Epithelial cell of esophagus (primary cell): ENCODE measurements around the gene TRAPPC5.
"Not testable (repeated sequence)": the region's sequence is repeated elsewhere in the genome, so short reads cannot be mapped to it uniquely, and the experiment has no call there.

ENCODE experiments used
- DNase-seq: peaks from one replicate; pipeline ENCODE4 v3.0.0; 2010; ENCODE audit warnings: low read depth
- H3K4me3 ChIP-seq: 2 replicates; pipeline ENCODE4 v1.5.1; 2011; ENCODE audit warnings: mild to moderate bottlenecking, low read length, control low read depth
- TF ChIP-seq, protein P1 (sequence below): IDR thresholded peaks from 2 replicates; pipeline ENCODE4 v1.5.1; 2011; ENCODE audit warnings: low read depth, mild to moderate bottlenecking, low read length, control low read depth, inconsistent platforms; ENCODE audit not compliant: insufficient read depth; ENCODE audit errors: missing control alignments

The TRAPPC5 gene

DNA sequence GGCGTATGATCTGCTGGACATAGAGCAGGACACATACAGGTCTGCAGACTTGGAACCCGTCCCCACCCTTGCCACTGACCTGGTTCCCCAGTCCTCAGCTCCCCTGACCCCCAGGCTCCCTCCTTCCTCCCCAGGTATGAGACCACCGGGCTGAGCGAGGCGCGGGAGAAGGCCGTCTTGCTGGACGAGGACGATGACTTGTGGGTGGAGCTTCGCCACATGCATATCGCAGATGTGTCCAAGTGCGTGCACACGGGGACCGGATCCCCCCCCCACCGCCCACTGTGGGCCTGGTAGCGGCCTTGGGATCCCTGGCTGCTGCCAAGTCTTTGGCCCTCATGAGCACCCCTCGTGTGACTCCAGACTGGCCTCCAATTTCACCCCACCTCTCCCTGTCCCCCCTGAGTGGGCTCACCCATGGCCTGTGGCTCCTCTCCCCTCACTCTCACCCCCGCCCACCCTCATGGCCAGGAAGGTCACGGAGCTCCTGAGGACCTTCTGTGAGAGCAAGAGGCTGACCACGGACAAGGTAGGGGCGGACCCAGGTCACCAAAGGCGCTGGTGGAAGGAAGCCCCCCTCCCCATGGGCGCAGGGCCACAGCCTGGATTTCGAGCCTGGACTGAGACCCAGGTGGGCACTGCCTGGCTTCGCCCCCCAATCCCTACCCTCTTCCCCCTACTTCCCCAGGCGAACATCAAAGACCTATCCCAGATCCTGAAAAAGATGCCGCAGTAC, 38.2 kb upstream of the TRAPPC5 start:
- H3K4me3 ChIP-seq = no peak overlapping the region
- DNase-seq = no peak
- TF ChIP-seq, protein P1, sequence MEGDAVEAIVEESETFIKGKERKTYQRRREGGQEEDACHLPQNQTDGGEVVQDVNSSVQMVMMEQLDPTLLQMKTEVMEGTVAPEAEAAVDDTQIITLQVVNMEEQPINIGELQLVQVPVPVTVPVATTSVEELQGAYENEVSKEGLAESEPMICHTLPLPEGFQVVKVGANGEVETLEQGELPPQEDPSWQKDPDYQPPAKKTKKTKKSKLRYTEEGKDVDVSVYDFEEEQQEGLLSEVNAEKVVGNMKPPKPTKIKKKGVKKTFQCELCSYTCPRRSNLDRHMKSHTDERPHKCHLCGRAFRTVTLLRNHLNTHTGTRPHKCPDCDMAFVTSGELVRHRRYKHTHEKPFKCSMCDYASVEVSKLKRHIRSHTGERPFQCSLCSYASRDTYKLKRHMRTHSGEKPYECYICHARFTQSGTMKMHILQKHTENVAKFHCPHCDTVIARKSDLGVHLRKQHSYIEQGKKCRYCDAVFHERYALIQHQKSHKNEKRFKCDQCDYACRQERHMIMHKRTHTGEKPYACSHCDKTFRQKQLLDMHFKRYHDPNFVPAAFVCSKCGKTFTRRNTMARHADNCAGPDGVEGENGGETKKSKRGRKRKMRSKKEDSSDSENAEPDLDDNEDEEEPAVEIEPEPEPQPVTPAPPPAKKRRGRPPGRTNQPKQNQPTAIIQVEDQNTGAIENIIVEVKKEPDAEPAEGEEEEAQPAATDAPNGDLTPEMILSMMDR = no peak

DNA sequence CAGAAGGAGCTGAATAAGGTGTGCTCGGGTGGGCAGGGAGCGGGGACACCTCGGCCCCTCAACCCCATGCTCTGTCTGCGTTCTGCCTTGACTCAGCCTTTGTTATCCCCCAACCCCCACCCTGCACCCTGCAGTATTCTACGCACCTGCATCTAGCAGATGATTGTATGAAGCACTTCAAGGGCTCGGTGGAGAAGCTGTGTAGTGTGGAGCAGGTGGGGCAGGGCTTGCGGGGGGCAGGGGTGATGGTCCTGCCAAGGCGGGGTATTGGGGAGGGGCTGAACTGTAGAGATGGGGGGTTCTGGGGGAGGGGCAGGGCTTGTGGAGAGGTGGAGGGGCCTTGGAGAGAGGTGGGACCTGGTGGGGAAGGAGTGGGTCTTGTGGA, 37.6 kb upstream of the TRAPPC5 start:
- no peak overlapping the region for H3K4me3 ChIP-seq
- DNase-seq = no peak
- TF ChIP-seq, protein P1 = no peak

DNA sequence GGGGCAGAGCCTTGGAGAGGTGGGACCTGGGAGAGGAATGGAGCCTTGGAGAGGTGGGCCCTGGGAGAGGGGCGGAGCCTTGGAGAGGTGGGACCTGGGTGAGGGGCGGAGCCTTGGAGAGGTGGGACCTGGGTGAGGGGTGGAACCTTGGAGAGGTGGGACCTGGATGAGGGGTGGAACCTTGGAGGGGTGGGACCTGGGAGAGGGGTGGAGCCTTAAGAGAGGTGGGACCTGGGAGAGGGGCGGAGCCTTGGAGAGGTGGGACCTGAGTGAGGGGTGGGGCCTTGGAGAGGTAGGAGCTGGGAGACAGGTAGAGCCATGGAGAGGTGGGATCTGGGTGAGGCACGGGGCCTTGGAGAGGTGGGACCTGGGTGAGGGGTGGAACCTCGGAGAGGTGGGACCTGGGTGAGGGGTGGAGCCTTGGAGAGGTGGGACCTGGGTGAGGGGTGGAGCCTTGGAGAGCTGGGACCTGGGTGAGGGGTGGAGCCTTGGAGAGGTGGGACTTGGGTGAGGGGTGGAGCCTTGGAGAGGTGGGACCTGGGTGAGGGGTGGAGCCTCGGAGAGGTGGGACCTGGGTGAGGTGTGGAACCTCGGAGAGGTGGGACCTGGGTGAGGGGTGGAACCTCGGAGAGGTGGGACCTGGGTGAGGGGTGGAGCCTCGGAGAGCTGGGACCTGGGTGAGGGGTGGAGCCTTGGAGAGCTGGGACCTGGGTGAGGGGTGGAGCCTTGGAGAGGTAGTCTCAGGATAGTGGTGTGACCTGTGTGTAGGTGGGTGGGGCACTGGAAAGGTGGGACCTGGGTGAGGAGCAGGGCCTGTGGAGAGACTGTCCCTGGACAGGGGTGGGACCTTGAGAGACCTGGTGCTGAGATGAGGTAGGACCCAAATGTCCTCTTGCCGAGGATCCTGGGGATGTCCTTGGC, 36.7 kb upstream of the TRAPPC5 start:
- peak; percentile 75 for DNase-seq
- not testable (repeated sequence) for H3K4me3 ChIP-seq

DNA sequence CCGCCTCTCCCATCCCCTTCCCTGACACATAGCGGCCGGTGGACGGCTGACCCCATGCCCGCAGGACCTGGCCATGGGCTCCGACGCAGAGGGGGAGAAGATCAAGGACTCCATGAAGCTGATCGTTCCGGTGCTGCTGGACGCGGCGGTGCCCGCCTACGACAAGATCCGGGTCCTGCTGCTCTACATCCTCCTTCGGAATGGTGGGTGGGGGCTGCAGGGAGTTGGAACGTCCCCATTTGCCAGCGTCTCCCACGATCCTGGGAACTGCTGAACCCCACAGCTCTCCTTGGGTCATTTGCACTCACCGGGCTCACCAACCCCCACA, 36.1 kb upstream of the TRAPPC5 start:
- H3K4me3 ChIP-seq = no peak overlapping the region
- TF ChIP-seq, protein P1 = no peak
- DNase-seq = no peak

DNA sequence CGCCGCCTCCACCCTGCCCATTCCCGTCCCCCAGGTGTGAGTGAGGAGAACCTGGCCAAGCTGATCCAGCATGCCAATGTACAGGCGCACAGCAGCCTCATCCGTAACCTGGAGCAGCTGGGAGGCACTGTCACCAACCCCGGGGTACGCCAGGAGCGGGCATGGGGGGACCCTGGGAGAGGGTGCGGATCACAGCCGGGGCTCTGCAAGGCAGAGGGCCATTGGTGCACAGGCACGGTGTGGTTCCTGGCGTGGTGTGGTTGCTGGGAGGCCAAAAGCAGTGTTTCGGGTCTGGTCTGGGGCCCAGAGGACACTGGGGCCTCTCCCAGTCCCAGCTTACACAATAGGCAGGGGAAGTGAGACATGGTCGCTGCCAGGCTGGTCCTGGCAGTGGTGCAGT, 35.5 kb upstream of the TRAPPC5 start:
- H3K4me3 ChIP-seq = no peak overlapping the region
- DNase-seq = no peak
- TF ChIP-seq, protein P1 = no peak

DNA sequence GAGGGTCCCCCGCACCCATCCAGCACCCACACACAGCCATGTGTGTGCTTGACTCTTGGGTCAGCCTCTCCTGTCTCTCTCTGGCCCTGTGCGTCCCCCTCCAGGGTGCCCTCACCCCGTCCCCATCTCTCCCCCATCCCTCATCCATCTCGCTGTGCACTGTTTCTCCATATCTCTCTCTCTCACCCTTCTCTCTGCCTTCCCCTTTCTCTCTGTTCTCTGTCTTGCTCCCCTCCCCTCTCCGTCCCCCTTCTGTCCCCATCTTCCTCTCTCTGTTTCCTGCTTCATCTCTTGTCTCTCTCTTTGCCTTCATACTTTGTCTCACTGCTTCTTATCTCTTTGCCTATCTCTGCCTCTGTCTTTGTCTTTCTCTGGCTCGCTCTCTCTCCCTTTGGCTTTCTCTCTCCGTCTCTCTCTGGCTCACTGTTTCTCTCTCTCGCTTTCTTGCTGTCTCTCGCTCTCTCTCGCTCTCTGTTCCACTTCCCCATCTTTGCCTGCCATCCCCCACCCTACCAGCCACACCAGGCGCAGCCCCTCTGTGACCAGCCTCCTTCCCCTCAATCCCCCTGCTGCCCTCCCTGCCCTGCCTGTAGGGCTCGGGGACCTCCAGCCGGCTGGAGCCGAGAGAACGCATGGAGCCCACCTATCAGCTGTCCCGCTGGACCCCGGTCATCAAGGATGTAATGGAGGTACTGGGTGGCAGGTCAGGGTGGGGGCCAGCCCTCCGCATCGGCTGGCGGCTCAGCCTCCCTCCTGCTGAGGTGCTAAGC, 34.8 kb upstream of the TRAPPC5 start:
- TF ChIP-seq, protein P1 = no peak
- no peak for DNase-seq
- H3K4me3 ChIP-seq = no peak overlapping the region

DNA sequence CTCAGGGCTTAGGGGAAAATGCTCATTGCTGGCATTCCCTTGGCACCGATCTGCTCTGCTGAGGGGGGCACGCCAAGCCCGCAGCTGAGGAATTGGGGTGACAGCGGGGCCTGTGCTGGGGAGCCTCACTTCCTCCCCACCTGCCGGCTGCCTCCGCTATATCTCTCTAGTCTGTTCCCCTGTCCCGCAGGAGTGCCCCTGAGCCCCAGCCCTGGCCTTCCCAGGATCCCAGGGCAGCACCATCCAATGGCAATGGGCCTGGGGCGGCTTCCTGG, 34.3 kb upstream of the TRAPPC5 start:
- no peak overlapping the region for H3K4me3 ChIP-seq
- DNase-seq = no peak
- TF ChIP-seq, protein P1 = no peak
